K562 (cell line): ENCODE data around the gene ZBTB22. TPM values are rescaled to one million over a fixed set of nuclear protein-coding genes. Genes with fewer than 3 reads are reported as not detected.

ENCODE experiments used
- KDM1A ChIP-seq, 2 experiments: fragments of 450-650 bp; IDR thresholded peaks; 2 replicates each; pipeline ENCODE4 v1.6.1; 2016; ENCODE audit warnings: mild to moderate bottlenecking in 2 of 2
- KLF13 ChIP-seq: fragments of 450-650 bp; IDR thresholded peaks from 2 replicates; pipeline ENCODE4 v1.6.1; 2016; ENCODE audit warnings: missing genetic modification characterization, low read depth, mild to moderate bottlenecking, missing compliant biosample characterization, moderate library complexity, borderline replicate concordance
- polyA plus RNA-seq, 8 experiments: library from polyadenylated mRNA; depleted of rRNA in 4 of 8; stranded (reverse) in 5 of 8; unstranded in 3 of 8; fragments of >200 nt; fragmentation: Nextera tagmentation in 2 of 8; fragmentation: Illumina TruSeq in 1 of 8; extraction: Ambion mirVana in 2 of 8; extraction: Trizol in 1 of 8; gene quantifications; 2 replicates each; pipeline versions ENCODE4 v1.2.1 to v1.2.3, GENCODE V29; 2011 to 2014; ENCODE audit warnings: inconsistent platforms in 1 of 8, missing spikeins in 1 of 8
- total RNA-seq, 7 experiments: library from RNA; depleted of rRNA in 6 of 7; stranded (reverse); fragments of >200 nt in 6 of 7; fragmentation: Illumina TruSeq in 2 of 7; extraction: Trizol in 2 of 7; gene quantifications; 2 replicates each; pipeline versions ENCODE4 v1.2.1 to v1.2.3, GENCODE V29; 2011 to 2021; ENCODE audit warnings: low replicate concordance in 1 of 7
- TF ChIP-seq, protein P1 (sequence below): fragments of 450-650 bp; IDR thresholded peaks from 2 replicates; pipeline ENCODE4 v1.6.1; 2018; ENCODE audit not compliant: partially characterized antibody
- TF ChIP-seq, protein P2 (sequence below): fragments of 450-650 bp; formaldehyde crosslinking; IDR thresholded peaks from 2 replicates; pipeline ENCODE4 v1.4.0; 2022; ENCODE audit warnings: mild to moderate bottlenecking, moderate library complexity

ZBTB22 gene
- total and polyA plus RNA-seq, 9 of the 15 experiments (the other 6 are each of a cell fraction or from before 2014, with no cell fraction given): 0.21 to 11.9 (median 7.1) TPM

- TF ChIP-seq, protein P1, sequence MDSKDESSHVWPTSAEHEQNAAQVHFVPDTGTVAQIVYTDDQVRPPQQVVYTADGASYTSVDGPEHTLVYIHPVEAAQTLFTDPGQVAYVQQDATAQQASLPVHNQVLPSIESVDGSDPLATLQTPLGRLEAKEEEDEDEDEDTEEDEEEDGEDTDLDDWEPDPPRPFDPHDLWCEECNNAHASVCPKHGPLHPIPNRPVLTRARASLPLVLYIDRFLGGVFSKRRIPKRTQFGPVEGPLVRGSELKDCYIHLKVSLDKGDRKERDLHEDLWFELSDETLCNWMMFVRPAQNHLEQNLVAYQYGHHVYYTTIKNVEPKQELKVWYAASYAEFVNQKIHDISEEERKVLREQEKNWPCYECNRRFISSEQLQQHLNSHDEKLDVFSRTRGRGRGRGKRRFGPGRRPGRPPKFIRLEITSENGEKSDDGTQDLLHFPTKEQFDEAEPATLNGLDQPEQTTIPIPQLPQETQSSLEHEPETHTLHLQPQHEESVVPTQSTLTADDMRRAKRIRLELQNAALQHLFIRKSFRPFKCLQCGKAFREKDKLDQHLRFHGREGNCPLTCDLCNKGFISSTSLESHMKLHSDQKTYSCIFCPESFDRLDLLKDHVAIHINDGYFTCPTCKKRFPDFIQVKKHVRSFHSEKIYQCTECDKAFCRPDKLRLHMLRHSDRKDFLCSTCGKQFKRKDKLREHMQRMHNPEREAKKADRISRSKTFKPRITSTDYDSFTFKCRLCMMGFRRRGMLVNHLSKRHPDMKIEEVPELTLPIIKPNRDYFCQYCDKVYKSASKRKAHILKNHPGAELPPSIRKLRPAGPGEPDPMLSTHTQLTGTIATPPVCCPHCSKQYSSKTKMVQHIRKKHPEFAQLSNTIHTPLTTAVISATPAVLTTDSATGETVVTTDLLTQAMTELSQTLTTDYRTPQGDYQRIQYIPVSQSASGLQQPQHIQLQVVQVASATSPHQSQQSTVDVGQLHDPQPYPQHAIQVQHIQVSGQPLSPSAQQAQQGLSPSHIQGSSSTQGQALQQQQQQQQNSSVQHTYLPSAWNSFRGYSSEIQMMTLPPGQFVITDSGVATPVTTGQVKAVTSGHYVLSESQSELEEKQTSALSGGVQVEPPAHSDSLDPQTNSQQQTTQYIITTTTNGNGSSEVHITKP: peak; percentile 25
- peak; percentile 80; the same call in 1 of the 2 replicates for TF ChIP-seq KLF13 (tag)
- TF ChIP-seq, protein P2, sequence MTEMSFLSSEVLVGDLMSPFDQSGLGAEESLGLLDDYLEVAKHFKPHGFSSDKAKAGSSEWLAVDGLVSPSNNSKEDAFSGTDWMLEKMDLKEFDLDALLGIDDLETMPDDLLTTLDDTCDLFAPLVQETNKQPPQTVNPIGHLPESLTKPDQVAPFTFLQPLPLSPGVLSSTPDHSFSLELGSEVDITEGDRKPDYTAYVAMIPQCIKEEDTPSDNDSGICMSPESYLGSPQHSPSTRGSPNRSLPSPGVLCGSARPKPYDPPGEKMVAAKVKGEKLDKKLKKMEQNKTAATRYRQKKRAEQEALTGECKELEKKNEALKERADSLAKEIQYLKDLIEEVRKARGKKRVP (CRISPR knock-in tag): peak; percentile 12; the same call in 1 of the 2 replicates
- peak in 1 of 2 experiments; percentile 73; a peak in 3 of 4 replicates for TF ChIP-seq KDM1A (IDR thresholded peaks at IDR 0.05)
Observed at GRCh38 chr6:33316603-33317418, 733 bp downstream of the ZBTB22 start (continued).
